Measurements from ENCODE around the gene NAV2.

- TF ChIP-seq, protein P1, sequence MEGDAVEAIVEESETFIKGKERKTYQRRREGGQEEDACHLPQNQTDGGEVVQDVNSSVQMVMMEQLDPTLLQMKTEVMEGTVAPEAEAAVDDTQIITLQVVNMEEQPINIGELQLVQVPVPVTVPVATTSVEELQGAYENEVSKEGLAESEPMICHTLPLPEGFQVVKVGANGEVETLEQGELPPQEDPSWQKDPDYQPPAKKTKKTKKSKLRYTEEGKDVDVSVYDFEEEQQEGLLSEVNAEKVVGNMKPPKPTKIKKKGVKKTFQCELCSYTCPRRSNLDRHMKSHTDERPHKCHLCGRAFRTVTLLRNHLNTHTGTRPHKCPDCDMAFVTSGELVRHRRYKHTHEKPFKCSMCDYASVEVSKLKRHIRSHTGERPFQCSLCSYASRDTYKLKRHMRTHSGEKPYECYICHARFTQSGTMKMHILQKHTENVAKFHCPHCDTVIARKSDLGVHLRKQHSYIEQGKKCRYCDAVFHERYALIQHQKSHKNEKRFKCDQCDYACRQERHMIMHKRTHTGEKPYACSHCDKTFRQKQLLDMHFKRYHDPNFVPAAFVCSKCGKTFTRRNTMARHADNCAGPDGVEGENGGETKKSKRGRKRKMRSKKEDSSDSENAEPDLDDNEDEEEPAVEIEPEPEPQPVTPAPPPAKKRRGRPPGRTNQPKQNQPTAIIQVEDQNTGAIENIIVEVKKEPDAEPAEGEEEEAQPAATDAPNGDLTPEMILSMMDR (IDR thresholded peaks at IDR 0.05 in 2 of 3, conservative IDR thresholded peaks at IDR 0.05 in 1 of 3; ENCODE audit: borderline replicate concordance in 1 of 3, insufficient read depth in 1 of 3, low read depth in 2 of 3, low read length in 2 of 3): no peak
- TF ChIP-seq EZH2phosphoT487 (IDR thresholded peaks at IDR 0.05; ENCODE audit: borderline replicate concordance) (no peak), POLR2A (IDR thresholded peaks at IDR 0.05; ENCODE audit: borderline replicate concordance, extremely low read depth, insufficient read depth, insufficient read length) (no peak), ZNF274 (IDR thresholded peaks at IDR 0.05; ENCODE audit: low read depth, low read length) (no peak), POLR2AphosphoS5 (IDR thresholded peaks at IDR 0.05; ENCODE audit: low read depth, low read length) (no peak), JUND (IDR thresholded peaks at IDR 0.05) (no peak), EZH2 (IDR thresholded peaks at IDR 0.05) (no peak), SIN3A (IDR thresholded peaks at IDR 0.05; ENCODE audit: low read depth) (no peak), TCF7L2 (IDR thresholded peaks at IDR 0.05; ENCODE audit: borderline replicate concordance, extremely low read depth, insufficient read depth, insufficient read length) (no peak), ATF3 (IDR thresholded peaks at IDR 0.05) (no peak), SRF (IDR thresholded peaks at IDR 0.05; ENCODE audit: low read depth) (no peak), RAD21 (IDR thresholded peaks at IDR 0.05; ENCODE audit: low read depth) (no peak), SP1 (IDR thresholded peaks at IDR 0.05; ENCODE audit: low read depth) (no peak)
- TF ChIP-seq, protein P2, sequence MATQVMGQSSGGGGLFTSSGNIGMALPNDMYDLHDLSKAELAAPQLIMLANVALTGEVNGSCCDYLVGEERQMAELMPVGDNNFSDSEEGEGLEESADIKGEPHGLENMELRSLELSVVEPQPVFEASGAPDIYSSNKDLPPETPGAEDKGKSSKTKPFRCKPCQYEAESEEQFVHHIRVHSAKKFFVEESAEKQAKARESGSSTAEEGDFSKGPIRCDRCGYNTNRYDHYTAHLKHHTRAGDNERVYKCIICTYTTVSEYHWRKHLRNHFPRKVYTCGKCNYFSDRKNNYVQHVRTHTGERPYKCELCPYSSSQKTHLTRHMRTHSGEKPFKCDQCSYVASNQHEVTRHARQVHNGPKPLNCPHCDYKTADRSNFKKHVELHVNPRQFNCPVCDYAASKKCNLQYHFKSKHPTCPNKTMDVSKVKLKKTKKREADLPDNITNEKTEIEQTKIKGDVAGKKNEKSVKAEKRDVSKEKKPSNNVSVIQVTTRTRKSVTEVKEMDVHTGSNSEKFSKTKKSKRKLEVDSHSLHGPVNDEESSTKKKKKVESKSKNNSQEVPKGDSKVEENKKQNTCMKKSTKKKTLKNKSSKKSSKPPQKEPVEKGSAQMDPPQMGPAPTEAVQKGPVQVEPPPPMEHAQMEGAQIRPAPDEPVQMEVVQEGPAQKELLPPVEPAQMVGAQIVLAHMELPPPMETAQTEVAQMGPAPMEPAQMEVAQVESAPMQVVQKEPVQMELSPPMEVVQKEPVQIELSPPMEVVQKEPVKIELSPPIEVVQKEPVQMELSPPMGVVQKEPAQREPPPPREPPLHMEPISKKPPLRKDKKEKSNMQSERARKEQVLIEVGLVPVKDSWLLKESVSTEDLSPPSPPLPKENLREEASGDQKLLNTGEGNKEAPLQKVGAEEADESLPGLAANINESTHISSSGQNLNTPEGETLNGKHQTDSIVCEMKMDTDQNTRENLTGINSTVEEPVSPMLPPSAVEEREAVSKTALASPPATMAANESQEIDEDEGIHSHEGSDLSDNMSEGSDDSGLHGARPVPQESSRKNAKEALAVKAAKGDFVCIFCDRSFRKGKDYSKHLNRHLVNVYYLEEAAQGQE (IDR thresholded peaks at IDR 0.05; ENCODE audit: low read depth): no peak
Observed at GRCh38 chr11:20014067-20014402, 301.4 kb downstream of the NAV2 start.

Data from HCT116 (cell line).